GM18511 (cell line): ENCODE data around the gene HSFX1.
"Not testable (repeated sequence)": the region's sequence is repeated elsewhere in the genome, so short reads cannot be mapped to it uniquely, and the experiment has no call there.

Experiments used
- ATAC-seq: cut with Tn5 transposase; IDR thresholded peaks from one replicate; pipeline ENCODE4 v1.9.1; 2021; ENCODE audit warnings: mild to moderate bottlenecking, moderate library complexity; ENCODE audit not compliant: unreplicated experiment

The HSFX1 gene

DNA sequence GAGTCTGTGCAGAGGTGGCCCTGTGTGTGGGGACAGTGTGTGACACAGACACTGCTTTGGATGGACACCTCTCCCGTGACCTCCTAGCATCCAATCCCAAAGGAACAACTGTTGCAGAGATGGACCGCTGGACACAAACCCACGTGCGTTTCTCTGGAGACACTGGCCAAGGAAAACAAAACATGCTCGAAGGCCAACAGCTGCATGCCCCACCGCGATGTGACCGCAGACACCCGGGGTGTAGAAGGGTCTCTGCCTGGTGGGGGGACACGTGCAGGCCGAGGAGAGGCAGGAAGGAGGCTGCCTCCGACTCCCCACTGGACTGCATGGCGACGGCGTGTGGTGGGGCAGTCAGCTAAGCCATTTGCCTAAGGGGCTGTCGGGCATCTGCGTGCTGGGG is at the start of gene HSFX1:
Gene HSFX1, plus strand, starts transcription at position 301 of the 400 bp plus-strand sequence. CDS start 614 bp downstream, outside the sequence.
- not testable (repeated sequence) for ATAC-seq

DNA sequence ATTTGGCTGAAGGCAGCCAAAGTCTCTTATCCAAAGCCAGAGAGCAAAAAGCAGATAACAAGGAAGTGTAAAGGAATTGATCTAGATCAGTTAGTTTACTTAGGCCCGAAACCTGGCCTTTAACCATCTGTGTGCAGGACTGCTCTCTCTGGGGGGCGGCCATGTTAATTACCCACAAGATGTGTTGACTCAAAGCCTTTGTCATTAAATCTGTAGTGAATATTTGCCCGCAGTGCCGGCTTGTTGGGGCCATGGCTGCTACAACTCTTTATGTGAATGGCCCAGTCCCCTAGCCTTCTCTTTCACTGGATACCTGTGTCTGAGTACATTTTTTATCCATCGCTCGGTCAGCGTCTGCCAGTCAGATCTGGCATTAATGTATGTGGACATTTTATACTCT is 46.6 kb upstream of the HSFX1 start:
- not testable (repeated sequence) for ATAC-seq

- ATAC-seq = not testable (repeated sequence)
Measured at GRCh38 chrX:149742269-149742668, 31.6 kb upstream of the HSFX1 start.

- not testable (repeated sequence) for ATAC-seq
Measured at GRCh38 chrX:149746390-149747007, 27.4 kb upstream of the HSFX1 start.

- ATAC-seq = no peak
Measured at GRCh38 chrX:149757206-149758067, 16.4 kb upstream of the HSFX1 start.

DNA sequence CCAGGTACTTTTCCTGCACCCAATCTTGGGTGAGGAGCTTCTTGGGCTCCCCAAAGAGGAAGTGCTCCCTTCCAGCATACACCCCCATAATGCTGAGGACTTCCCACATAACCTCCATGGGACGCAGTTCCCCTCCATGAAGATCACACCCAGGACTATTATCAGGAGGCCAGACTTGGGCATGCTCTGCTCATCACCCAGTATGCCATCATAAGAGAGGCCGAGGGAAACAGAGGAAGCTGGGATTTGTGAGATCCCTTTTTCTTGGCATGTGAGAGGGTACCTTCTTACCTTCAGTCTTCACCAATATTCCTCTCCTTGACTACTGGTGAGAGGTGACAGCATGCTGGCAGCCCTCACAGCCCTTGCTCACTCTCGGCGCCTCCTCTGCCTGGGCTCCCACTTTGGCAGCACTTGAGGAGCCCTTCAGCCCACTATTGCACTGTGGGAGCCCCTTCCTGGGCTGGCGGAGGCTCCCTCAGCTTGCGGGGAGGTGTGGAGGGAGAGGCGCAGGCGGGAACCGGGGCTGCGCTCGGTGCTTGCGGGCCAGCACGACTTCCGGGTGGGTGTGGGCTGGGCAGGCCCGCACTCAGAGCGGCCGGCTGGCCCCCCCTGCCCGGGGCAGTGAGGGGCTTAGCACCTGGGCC is 15.7 kb upstream of the HSFX1 start:
- no peak for ATAC-seq

DNA sequence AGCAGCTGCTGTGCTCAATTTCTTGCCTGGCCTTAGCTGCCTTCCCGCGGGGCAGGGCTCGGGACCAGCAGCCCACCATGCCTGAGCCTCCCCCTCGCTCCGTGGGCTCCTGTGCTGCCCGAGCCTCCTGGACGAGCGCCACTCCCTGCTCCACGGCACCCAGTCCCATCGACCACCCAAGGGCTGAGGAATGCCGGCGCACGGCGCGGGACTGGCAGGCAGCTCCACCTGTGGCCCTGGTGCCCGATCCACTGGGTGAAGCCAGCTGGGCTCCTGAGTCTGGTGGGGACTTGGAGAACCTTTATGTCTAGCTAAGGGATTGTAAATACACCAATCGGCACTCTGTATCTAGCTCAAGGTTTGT is 15.2 kb upstream of the HSFX1 start:
- ATAC-seq = not testable (repeated sequence)

GRCh38 chrX:149759824-149760223 is 14.0 kb upstream of the HSFX1 start:
- no peak for ATAC-seq

GRCh38 chrX:149760965-149761364 is 12.9 kb upstream of the HSFX1 start:
- ATAC-seq = no peak

GRCh38 chrX:149761858-149762674 is 11.8 kb upstream of the HSFX1 start:
- not testable (repeated sequence) for ATAC-seq

- ATAC-seq = no peak
Measured at GRCh38 chrX:149762696-149763614, 10.9 kb upstream of the HSFX1 start.

GRCh38 chrX:149770344-149770743 is 3.5 kb upstream of the HSFX1 start:
- not testable (repeated sequence) for ATAC-seq

- not testable (repeated sequence) for ATAC-seq
Measured at GRCh38 chrX:149773026-149773425, 842 bp upstream of the HSFX1 start.

- ATAC-seq = not testable (repeated sequence)
Measured at GRCh38 chrX:149777999-149778398, 4.1 kb downstream of the HSFX1 start.

DNA sequence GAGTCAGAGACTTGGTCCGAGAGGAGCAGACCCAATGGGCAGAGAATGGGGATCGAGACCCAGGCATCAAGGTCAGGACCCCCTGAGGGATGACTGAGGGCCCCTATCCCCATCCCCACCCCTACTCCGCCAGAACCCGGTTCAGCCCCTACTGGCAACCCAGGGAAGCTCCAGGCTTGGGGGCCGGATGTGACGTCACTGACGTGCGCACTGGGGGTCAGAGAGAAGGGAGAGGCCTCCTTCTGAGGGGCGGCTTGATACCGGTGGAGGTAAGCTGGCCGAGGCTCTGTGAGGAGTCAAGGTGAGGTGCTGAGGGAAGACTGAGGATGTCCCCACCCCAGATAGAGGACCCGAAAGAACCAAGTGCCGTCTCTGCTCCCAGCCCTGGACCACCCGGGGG is 7.9 kb downstream of the HSFX1 start, which contains the start of gene MAGEA9:
Gene MAGEA9, plus strand, starts transcription at position 204 of the 400 bp plus-strand sequence. CDS start 4,281 bp downstream, outside the sequence.
- not testable (repeated sequence) for ATAC-seq

GRCh38 chrX:149795531-149795930 is 21.7 kb downstream of the HSFX1 start:
- ATAC-seq = peak; percentile 95

DNA sequence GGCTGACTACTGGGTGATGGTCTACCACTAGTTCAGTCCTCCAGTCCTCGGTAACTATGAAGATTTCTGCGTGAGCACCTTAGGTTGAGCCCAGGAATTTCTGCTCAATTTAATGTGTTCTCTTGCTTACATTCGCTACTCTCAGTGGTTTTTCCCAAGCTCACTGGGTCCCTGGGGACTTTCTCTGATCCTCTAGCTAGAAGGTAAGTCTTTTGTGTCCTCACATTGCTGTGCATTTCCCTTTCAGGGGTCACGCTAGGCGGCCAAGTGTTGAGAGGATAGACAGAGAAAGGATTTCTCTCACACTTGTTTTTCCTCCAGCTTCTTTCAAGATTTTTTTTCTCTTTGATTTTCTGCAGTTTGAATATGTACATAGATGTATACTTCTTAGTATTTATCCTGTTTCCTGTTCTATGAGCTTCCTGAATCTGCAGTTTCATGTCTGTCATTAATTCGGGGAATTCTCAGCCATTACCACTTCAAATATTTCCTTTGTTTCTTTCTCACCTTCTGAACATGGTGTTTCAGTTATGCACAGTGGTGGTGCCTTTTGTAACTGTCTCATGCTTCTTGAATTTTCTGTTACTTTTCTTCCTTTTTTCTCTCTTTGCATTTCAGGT is 25.3 kb downstream of the HSFX1 start:
- no peak for ATAC-seq

- no peak for ATAC-seq
Measured at GRCh38 chrX:149799938-149800337, 26.1 kb downstream of the HSFX1 start.

DNA sequence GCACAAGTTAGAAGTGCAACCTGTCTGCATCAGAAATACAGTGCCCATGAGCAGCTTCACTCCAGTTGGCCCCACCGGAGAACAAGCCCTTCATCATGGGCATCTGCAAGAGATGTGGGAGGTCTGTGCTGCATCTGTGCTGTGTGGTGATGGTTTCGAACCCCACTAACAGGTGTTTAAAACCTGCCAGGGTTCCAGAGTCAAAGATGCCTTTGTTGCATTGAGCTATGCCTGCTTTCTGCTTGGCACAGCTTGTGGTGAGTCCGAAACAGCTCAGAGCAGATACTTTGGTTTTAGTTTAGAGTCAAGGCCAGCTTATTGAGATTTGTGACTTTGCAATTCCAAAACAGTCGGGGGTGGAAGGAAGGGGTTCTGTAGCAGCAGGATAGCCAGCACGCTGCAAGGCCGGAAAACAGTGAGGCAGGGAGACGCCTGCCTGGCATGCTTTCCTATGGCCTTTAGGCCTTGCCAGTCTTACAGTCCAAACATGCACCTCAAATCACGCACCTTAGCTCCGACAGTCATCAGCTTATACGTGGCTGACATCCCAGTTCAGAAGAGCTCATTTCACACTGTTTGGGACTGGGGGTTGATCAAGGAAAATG is 29.7 kb downstream of the HSFX1 start:
- ATAC-seq = no peak
